Upper lobe of right lung (tissue), 1 donor: ENCODE measurements around the gene TSPAN15. TPM values are rescaled to one million over a fixed set of nuclear protein-coding genes. Genes with fewer than 3 reads are reported as not detected.

Source experiments
- ATAC-seq: fragments of 200-7000 bp; cut with Tn5 transposase; one replicate; pipeline ENCODE4 v1.9.1; 2020; ENCODE audit warnings: mild to moderate bottlenecking, moderate library complexity
- DNase-seq: peaks from one replicate; pipeline ENCODE4 v3.0.0-alpha.2; 2020
- H3K27ac ChIP-seq: fragments of 200-600 bp; one replicate; pipeline ENCODE4 v1.8.0; 2022
- H3K27me3 ChIP-seq: fragments of 200-600 bp; one replicate; pipeline ENCODE4 v1.8.0; 2022; ENCODE audit warnings: mild to moderate bottlenecking
- H3K36me3 ChIP-seq: fragments of 200-600 bp; one replicate; pipeline ENCODE4 v1.8.0; 2022
- H3K4me1 ChIP-seq: fragments of 200-600 bp; one replicate; pipeline ENCODE4 v1.8.0; 2022
- H3K4me3 ChIP-seq: fragments of 200-600 bp; one replicate; pipeline ENCODE4 v1.8.0; 2022; ENCODE audit warnings: mild to moderate bottlenecking
- H3K9me3 ChIP-seq: fragments of 200-600 bp; one replicate; pipeline ENCODE4 v1.8.0; 2022
- intact Hi-C: fragments of 100-400 bp; cut with DNase I; formaldehyde crosslinking; loops from one replicate; pipeline ENCODE4 v1.11.0; 2022
- total RNA-seq: library from RNA; stranded (reverse); fragmentation: NEBNext Ultra II Directional; extraction: Animal tissue kit (Norgen Biotek cat#: 25700); gene quantifications from one replicate; pipeline ENCODE4 v1.2.1, GENCODE V29; 2021
- TF ChIP-seq, protein P1 (sequence below): fragments of 200-600 bp; IDR thresholded peaks from one replicate; pipeline ENCODE4 v1.8.0; 2022; ENCODE audit warnings: antibody characterized with exemption
- donor health status: DM: no; HTN: yes; CAD: no; lungs with severe emphysema.

Gene TSPAN15
- total RNA-seq, 1 donor from 2014 or later: 47.3 TPM

DNA sequence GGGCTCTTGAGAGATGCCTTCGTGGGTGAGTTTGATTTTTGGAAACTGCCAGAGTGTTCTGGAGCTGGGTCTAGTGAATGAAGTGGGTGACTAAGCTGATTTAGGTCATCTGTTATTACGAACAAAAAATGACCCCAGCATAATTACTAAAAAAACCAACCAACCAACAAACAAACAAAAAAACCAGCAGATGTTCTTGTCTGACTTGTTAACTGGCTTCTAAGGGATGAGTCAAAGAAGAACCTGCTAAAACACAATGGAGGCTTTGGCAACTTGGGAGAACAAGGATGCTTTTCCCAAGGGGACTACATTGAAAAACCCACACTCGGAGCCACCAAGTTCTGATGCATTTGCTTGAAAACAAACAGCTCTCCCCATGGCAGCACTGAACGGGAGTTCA is 46.0 kb upstream of the TSPAN15 start:
- Histone ChIP-seq H3K4me3 (no peak overlapping the region), H3K27me3 (no peaks in the 10 kb centered on the region), H3K36me3 (peaks cover 26% of the 10 kb centered on the region), H3K9me3 (no peaks in the 10 kb centered on the region), H3K27ac (no peak overlapping the region), H3K4me1 (peaks cover 29% of the 10 kb centered on the region)
- TF ChIP-seq, protein P1, sequence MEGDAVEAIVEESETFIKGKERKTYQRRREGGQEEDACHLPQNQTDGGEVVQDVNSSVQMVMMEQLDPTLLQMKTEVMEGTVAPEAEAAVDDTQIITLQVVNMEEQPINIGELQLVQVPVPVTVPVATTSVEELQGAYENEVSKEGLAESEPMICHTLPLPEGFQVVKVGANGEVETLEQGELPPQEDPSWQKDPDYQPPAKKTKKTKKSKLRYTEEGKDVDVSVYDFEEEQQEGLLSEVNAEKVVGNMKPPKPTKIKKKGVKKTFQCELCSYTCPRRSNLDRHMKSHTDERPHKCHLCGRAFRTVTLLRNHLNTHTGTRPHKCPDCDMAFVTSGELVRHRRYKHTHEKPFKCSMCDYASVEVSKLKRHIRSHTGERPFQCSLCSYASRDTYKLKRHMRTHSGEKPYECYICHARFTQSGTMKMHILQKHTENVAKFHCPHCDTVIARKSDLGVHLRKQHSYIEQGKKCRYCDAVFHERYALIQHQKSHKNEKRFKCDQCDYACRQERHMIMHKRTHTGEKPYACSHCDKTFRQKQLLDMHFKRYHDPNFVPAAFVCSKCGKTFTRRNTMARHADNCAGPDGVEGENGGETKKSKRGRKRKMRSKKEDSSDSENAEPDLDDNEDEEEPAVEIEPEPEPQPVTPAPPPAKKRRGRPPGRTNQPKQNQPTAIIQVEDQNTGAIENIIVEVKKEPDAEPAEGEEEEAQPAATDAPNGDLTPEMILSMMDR: no peak
- ATAC-seq (no peak), DNase-seq (no peak)
- intact Hi-C loops: no loop called here

- Histone ChIP-seq H3K27me3 (no peaks in the 10 kb centered on the region), H3K9me3 (no peaks in the 10 kb centered on the region), H3K4me1 (peaks cover 29% of the 10 kb centered on the region), H3K36me3 (peaks cover 15% of the 10 kb centered on the region), H3K27ac (peak overlapping the region; percentile 42), H3K4me3 (no peak overlapping the region)
- DNase-seq (no peak), ATAC-seq (no peak)
- TF ChIP-seq, protein P1: no peak
- intact Hi-C loops: no loop called here
Measured at GRCh38 chr10:69406302-69406811, 44.9 kb upstream of the TSPAN15 start.

- Histone ChIP-seq H3K27me3 (no peaks in the 10 kb centered on the region), H3K4me3 (no peak overlapping the region), H3K36me3 (peaks cover 11% of the 10 kb centered on the region), H3K4me1 (peaks cover 29% of the 10 kb centered on the region), H3K9me3 (no peaks in the 10 kb centered on the region), H3K27ac (peak overlapping the region; percentile 30)
- TF ChIP-seq, protein P1: no peak
- ATAC-seq (no peak), DNase-seq (no peak)
- intact Hi-C loops: no loop called here
Measured at GRCh38 chr10:69406816-69407580, 44.3 kb upstream of the TSPAN15 start.

- H3K4me1 ChIP-seq: peaks cover 29% of the 10 kb centered on the region
- TF ChIP-seq, protein P1: peak; percentile 36
- DNase-seq: no peak
Measured at GRCh38 chr10:69407621-69408301, 43.5 kb upstream of the TSPAN15 start.

GRCh38 chr10:69408318-69409175 is 42.7 kb upstream of the TSPAN15 start:
- peak overlapping the region; percentile 87 for H3K27ac ChIP-seq
- H3K4me3 ChIP-seq: peak overlapping the region; percentile 42
- TF ChIP-seq, protein P1: peak; percentile 81
- no peaks in the 10 kb centered on the region for H3K36me3 ChIP-seq
- H3K9me3 ChIP-seq: no peaks in the 10 kb centered on the region
- intact Hi-C loops: no loop called here
- DNase-seq (peak; percentile 97), ATAC-seq (peak; percentile 93)
- no peaks in the 10 kb centered on the region for H3K27me3 ChIP-seq
- H3K4me1 ChIP-seq: peaks cover 29% of the 10 kb centered on the region

More at GRCh38 chr10:69407621-69408301, 43.5 kb upstream of the TSPAN15 start:
- H3K36me3 ChIP-seq: peaks cover 3% of the 10 kb centered on the region
- H3K9me3 ChIP-seq: no peaks in the 10 kb centered on the region
- peak overlapping the region; percentile 36 for H3K4me3 ChIP-seq
- no peak for ATAC-seq
- peak overlapping the region; percentile 78 for H3K27ac ChIP-seq
- intact Hi-C loops: no loop called here
- H3K27me3 ChIP-seq: no peaks in the 10 kb centered on the region
